WTC11 (cell line): ENCODE measurements around the gene PAPSS1. TPM values are rescaled to one million over a fixed set of nuclear protein-coding genes. Genes with fewer than 3 reads are reported as not detected.

Source experiments
- ATAC-seq: fragments of 200-7000 bp; cut with Tn5 transposase; 2 replicates; pipeline ENCODE4 v1.10.0; 2021; ENCODE audit warnings: mild to moderate bottlenecking, moderate library complexity
- CTCF ChIA-PET: fragments of 300-600 bp; sonication (Branson Sonifier 250); formaldehyde crosslinking; loops from one replicate; lab custom pipeline; 2021; ENCODE audit warnings: antibody characterized with exemption; lab: Charles Lee
- POLR2A ChIA-PET: fragments of 350-600 bp; sonication (Branson Sonifier 250); formaldehyde crosslinking; loops from one replicate; lab custom pipeline; 2021; ENCODE audit warnings: antibody characterized with exemption; lab: Charles Lee
- DNase-seq: peaks from one replicate; pipeline ENCODE4 v3.0.0; 2021; ENCODE audit warnings: low spot score
- H3K27ac Mint-ChIP-seq: 2 replicates; pipeline ENCODE4 v1.8.0; 2021; ENCODE audit warnings: mixed read lengths
- H3K27me3 Mint-ChIP-seq: 2 replicates; pipeline ENCODE4 v1.8.0; 2021; ENCODE audit warnings: low read depth, mild to moderate bottlenecking, moderate library complexity, mixed read lengths
- H3K36me3 Mint-ChIP-seq: 2 replicates; pipeline ENCODE4 v1.8.0; 2021; ENCODE audit warnings: mixed read lengths
- H3K4me1 Mint-ChIP-seq: 2 replicates; pipeline ENCODE4 v1.8.0; 2022; ENCODE audit warnings: mixed read lengths
- H3K4me3 Mint-ChIP-seq: 2 replicates; pipeline ENCODE4 v1.8.0; 2021; ENCODE audit warnings: mild to moderate bottlenecking, moderate library complexity, mixed read lengths
- H3K9me3 Mint-ChIP-seq: 2 replicates; pipeline ENCODE4 v1.8.0; 2021; ENCODE audit warnings: mixed read lengths
- ATF3 ChIP-seq: sonication (generic); formaldehyde crosslinking; conservative IDR thresholded peaks from 2 replicates; pipeline ENCODE4 v1.8.1; 2022; ENCODE audit warnings: mild to moderate bottlenecking, missing genetic modification reagents
- CBFB ChIP-seq: sonication (generic); formaldehyde crosslinking; IDR thresholded peaks from 2 replicates; pipeline ENCODE4 v1.8.1; 2022; ENCODE audit warnings: mild to moderate bottlenecking, low read depth, missing genetic modification reagents
- CREM ChIP-seq: sonication (generic); formaldehyde crosslinking; IDR thresholded peaks from 2 replicates; pipeline ENCODE4 v1.8.1; 2022; ENCODE audit warnings: mild to moderate bottlenecking, missing genetic modification reagents, moderate library complexity
- ELF4 ChIP-seq: sonication (generic); formaldehyde crosslinking; IDR thresholded peaks from 2 replicates; pipeline ENCODE4 v1.8.1; 2022; ENCODE audit warnings: low read depth, mild to moderate bottlenecking, moderate library complexity, missing genetic modification reagents
- GABPB1 ChIP-seq: sonication (generic); formaldehyde crosslinking; IDR thresholded peaks from 2 replicates; pipeline ENCODE4 v1.8.1; 2023; ENCODE audit warnings: mild to moderate bottlenecking, missing genetic modification reagents
- JUN ChIP-seq: sonication (generic); formaldehyde crosslinking; IDR thresholded peaks from 2 replicates; pipeline ENCODE4 v1.8.0; 2023; ENCODE audit warnings: mild to moderate bottlenecking, missing genetic modification reagents
- KAT7 ChIP-seq: sonication (generic); formaldehyde crosslinking; IDR thresholded peaks from 2 replicates; pipeline ENCODE4 v1.8.1; 2023; ENCODE audit warnings: missing genetic modification reagents, mild to moderate bottlenecking, borderline replicate concordance
- NFYB ChIP-seq: sonication (generic); formaldehyde crosslinking; conservative IDR thresholded peaks from 2 replicates; pipeline ENCODE4 v1.8.0; 2022; ENCODE audit warnings: low read depth, missing genetic modification reagents
- NR1H2 ChIP-seq: sonication (generic); formaldehyde crosslinking; IDR thresholded peaks from 2 replicates; pipeline ENCODE4 v1.9.0; 2021; ENCODE audit warnings: mild to moderate bottlenecking, moderate library complexity, missing genetic modification reagents
- NR3C1 ChIP-seq: sonication (generic); formaldehyde crosslinking; conservative IDR thresholded peaks from 2 replicates; pipeline ENCODE4 v1.8.1; 2023; ENCODE audit warnings: low read depth, mild to moderate bottlenecking, missing genetic modification reagents
- OVOL2 ChIP-seq: fragments of 250-450 bp; sonication (Bioruptor Pico); IDR thresholded peaks from 2 replicates; pipeline ENCODE4 v1.9.0; 2021; ENCODE audit warnings: mild to moderate bottlenecking, borderline replicate concordance
- TCF7 ChIP-seq: sonication (generic); formaldehyde crosslinking; IDR thresholded peaks from 2 replicates; pipeline ENCODE4 v1.8.0; 2022; ENCODE audit warnings: mild to moderate bottlenecking, low read depth, missing genetic modification reagents, moderate library complexity
- TP53 ChIP-seq: sonication (generic); formaldehyde crosslinking; IDR thresholded peaks from 2 replicates; pipeline ENCODE4 v1.8.1; 2023; ENCODE audit warnings: mild to moderate bottlenecking, missing genetic modification reagents
- ZBTB21 ChIP-seq: sonication (generic); formaldehyde crosslinking; IDR thresholded peaks from 2 replicates; pipeline ENCODE4 v1.8.1; 2023; ENCODE audit warnings: mild to moderate bottlenecking, missing genetic modification reagents, borderline replicate concordance
- ZNF232 ChIP-seq: sonication (generic); formaldehyde crosslinking; IDR thresholded peaks from 2 replicates; pipeline ENCODE4 v1.8.0; 2022; ENCODE audit warnings: mild to moderate bottlenecking, missing genetic modification reagents
- ZNF263 ChIP-seq: sonication (generic); formaldehyde crosslinking; IDR thresholded peaks from 2 replicates; pipeline ENCODE4 v1.8.1; 2022; ENCODE audit warnings: low read depth, mild to moderate bottlenecking, moderate library complexity, missing genetic modification reagents
- total RNA-seq: library from RNA; stranded (reverse); gene quantifications from 3 replicates; pipeline ENCODE4 v1.2.3, GENCODE V29; 2021
- TF ChIP-seq, protein P1 (sequence below): sonication (generic); formaldehyde crosslinking; IDR thresholded peaks from 2 replicates; pipeline ENCODE4 v1.8.1; 2023; ENCODE audit warnings: mild to moderate bottlenecking, missing genetic modification reagents, moderate library complexity
- TF ChIP-seq, protein P2 (sequence below): sonication (generic); formaldehyde crosslinking; IDR thresholded peaks from 2 replicates; pipeline ENCODE4 v1.8.1; 2022; ENCODE audit warnings: missing genetic modification reagents, borderline replicate concordance
- TF ChIP-seq, protein P3 (sequence below): sonication (generic); formaldehyde crosslinking; IDR thresholded peaks from 2 replicates; pipeline ENCODE4 v1.8.0; 2023; ENCODE audit warnings: missing genetic modification reagents, mild to moderate bottlenecking, borderline replicate concordance
- TF ChIP-seq, protein P4 (sequence below): fragments of 200-600 bp; IDR thresholded peaks from 2 replicates; pipeline ENCODE4 v1.8.0; 2022; ENCODE audit warnings: antibody characterized with exemption

PAPSS1 gene
- total RNA-seq, 1 experiment from 2014 or later = 62.9 TPM

- ChIA-PET POLR2A (no interaction called here), CTCF (no interaction called here)
- DNase-seq = no peak
- ATAC-seq = 0 out of 2 replicates have a peak, but pooled peaks have one; percentile 28
- no peak for TF ChIP-seq TP53
- TF ChIP-seq CBFB (CRISPR knock-in tag) = no peak
- TF ChIP-seq OVOL2 (CRISPR knock-in tag) = no peak
- TF ChIP-seq ELF4 (CRISPR knock-in tag) = no peak
- TF ChIP-seq NR3C1 (CRISPR knock-in tag) = no peak
- TF ChIP-seq ATF3 = no peak
- TF ChIP-seq ZNF263 (CRISPR knock-in tag) = no peak
- TF ChIP-seq NFYB (CRISPR knock-in tag) = no peak
- no peak for TF ChIP-seq ZNF232
- no peak for TF ChIP-seq NR1H2 (CRISPR knock-in tag)
- TF ChIP-seq CREM (CRISPR knock-in tag) = no peak
- TF ChIP-seq, protein P1, sequence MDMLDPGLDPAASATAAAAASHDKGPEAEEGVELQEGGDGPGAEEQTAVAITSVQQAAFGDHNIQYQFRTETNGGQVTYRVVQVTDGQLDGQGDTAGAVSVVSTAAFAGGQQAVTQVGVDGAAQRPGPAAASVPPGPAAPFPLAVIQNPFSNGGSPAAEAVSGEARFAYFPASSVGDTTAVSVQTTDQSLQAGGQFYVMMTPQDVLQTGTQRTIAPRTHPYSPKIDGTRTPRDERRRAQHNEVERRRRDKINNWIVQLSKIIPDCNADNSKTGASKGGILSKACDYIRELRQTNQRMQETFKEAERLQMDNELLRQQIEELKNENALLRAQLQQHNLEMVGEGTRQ = no peak
- no peak for TF ChIP-seq KAT7 (CRISPR knock-in tag)
- TF ChIP-seq, protein P2, sequence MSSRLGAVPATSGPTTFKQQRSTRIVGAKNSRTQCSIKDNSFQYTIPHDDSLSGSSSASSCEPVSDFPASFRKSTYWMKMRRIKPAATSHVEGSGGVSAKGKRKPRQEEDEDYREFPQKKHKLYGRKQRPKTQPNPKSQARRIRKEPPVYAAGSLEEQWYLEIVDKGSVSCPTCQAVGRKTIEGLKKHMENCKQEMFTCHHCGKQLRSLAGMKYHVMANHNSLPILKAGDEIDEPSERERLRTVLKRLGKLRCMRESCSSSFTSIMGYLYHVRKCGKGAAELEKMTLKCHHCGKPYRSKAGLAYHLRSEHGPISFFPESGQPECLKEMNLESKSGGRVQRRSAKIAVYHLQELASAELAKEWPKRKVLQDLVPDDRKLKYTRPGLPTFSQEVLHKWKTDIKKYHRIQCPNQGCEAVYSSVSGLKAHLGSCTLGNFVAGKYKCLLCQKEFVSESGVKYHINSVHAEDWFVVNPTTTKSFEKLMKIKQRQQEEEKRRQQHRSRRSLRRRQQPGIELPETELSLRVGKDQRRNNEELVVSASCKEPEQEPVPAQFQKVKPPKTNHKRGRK (CRISPR knock-in tag) = no peak
- TF ChIP-seq, protein P3, sequence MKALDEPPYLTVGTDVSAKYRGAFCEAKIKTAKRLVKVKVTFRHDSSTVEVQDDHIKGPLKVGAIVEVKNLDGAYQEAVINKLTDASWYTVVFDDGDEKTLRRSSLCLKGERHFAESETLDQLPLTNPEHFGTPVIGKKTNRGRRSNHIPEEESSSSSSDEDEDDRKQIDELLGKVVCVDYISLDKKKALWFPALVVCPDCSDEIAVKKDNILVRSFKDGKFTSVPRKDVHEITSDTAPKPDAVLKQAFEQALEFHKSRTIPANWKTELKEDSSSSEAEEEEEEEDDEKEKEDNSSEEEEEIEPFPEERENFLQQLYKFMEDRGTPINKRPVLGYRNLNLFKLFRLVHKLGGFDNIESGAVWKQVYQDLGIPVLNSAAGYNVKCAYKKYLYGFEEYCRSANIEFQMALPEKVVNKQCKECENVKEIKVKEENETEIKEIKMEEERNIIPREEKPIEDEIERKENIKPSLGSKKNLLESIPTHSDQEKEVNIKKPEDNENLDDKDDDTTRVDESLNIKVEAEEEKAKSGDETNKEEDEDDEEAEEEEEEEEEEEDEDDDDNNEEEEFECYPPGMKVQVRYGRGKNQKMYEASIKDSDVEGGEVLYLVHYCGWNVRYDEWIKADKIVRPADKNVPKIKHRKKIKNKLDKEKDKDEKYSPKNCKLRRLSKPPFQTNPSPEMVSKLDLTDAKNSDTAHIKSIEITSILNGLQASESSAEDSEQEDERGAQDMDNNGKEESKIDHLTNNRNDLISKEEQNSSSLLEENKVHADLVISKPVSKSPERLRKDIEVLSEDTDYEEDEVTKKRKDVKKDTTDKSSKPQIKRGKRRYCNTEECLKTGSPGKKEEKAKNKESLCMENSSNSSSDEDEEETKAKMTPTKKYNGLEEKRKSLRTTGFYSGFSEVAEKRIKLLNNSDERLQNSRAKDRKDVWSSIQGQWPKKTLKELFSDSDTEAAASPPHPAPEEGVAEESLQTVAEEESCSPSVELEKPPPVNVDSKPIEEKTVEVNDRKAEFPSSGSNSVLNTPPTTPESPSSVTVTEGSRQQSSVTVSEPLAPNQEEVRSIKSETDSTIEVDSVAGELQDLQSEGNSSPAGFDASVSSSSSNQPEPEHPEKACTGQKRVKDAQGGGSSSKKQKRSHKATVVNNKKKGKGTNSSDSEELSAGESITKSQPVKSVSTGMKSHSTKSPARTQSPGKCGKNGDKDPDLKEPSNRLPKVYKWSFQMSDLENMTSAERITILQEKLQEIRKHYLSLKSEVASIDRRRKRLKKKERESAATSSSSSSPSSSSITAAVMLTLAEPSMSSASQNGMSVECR (CRISPR knock-in tag) = no peak
- TF ChIP-seq ZBTB21 = no peak
- TF ChIP-seq GABPB1 (CRISPR knock-in tag) = no peak
- no peak for TF ChIP-seq JUN (CRISPR knock-in tag)
- H3K27me3 Mint-ChIP-seq = no peaks in the 10 kb centered on the region
- no peaks in the 10 kb centered on the region for H3K36me3 Mint-ChIP-seq
- peaks cover 8% of the 10 kb centered on the region for H3K4me1 Mint-ChIP-seq
- no peak overlapping the region for H3K4me3 Mint-ChIP-seq
- peaks cover 15% of the 10 kb centered on the region for H3K9me3 Mint-ChIP-seq
- no peak overlapping the region for H3K27ac Mint-ChIP-seq
These were observed 140.9 kb downstream of the PAPSS1 start for GRCh38 chr4:107579099-107579498.

DNA sequence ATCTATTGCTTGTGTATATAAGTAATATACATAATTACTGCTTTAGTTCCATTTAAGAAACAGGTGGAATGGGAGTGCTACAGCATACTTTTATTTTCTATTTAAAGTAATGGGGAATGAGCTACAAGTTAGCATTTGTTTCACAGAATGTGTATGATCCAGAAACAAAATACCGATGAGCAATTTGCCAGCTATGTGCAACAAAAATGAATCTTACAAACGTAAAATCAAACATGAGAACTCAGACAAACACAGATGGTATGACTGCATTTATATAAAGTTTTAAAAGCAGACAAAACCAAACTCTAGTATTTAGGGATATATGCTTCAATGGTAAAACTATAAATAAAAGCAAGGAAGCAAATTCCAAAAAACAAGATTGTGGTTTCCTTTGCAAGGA, 141.7 kb downstream of the PAPSS1 start:
- TF ChIP-seq TCF7 (CRISPR knock-in tag) = no peak
- TF ChIP-seq NR1H2 (CRISPR knock-in tag) = no peak
- TF ChIP-seq, protein P4, sequence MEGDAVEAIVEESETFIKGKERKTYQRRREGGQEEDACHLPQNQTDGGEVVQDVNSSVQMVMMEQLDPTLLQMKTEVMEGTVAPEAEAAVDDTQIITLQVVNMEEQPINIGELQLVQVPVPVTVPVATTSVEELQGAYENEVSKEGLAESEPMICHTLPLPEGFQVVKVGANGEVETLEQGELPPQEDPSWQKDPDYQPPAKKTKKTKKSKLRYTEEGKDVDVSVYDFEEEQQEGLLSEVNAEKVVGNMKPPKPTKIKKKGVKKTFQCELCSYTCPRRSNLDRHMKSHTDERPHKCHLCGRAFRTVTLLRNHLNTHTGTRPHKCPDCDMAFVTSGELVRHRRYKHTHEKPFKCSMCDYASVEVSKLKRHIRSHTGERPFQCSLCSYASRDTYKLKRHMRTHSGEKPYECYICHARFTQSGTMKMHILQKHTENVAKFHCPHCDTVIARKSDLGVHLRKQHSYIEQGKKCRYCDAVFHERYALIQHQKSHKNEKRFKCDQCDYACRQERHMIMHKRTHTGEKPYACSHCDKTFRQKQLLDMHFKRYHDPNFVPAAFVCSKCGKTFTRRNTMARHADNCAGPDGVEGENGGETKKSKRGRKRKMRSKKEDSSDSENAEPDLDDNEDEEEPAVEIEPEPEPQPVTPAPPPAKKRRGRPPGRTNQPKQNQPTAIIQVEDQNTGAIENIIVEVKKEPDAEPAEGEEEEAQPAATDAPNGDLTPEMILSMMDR = no peak
- no peak for ATAC-seq
- no peak overlapping the region for H3K4me3 Mint-ChIP-seq
- H3K27me3 Mint-ChIP-seq = no peaks in the 10 kb centered on the region
- DNase-seq = no peak
- H3K36me3 Mint-ChIP-seq = no peaks in the 10 kb centered on the region
- no peak overlapping the region for H3K27ac Mint-ChIP-seq
- ChIA-PET CTCF (no interaction called here), POLR2A (no interaction called here)
- peaks cover 11% of the 10 kb centered on the region for H3K9me3 Mint-ChIP-seq
- peaks cover 6% of the 10 kb centered on the region for H3K4me1 Mint-ChIP-seq
